ENCODE data around the gene FSD1L. TPM values are rescaled to one million over a fixed set of nuclear protein-coding genes. Genes with fewer than 3 reads are reported as not detected.

FSD1L gene
- polyA plus RNA-seq, 1 donor (not counting 4 experiments of a cell fraction or from before 2014, with no cell fraction given), result 5.2 TPM

- no peak overlapping the region for H3K4me3 ChIP-seq (ENCODE audit: control insufficient read depth in 2 of 3, extremely low read depth in 1 of 3, insufficient read depth in 2 of 3, low read depth in 1 of 3, low read length in 3 of 3)
- no peaks in the 10 kb centered on the region for H3K9me1 ChIP-seq (ENCODE audit: control insufficient read depth, extremely low read depth, insufficient read depth, low read length)
- no peak overlapping the region for H3K27ac ChIP-seq (ENCODE audit: control insufficient read depth, insufficient read depth, low read length)
- TF ChIP-seq EZH2 (IDR thresholded peaks at IDR 0.05; ENCODE audit: low read length) (no peak), CTCF (optimal IDR thresholded peaks at IDR 0.05 in 1 of 3, IDR thresholded peaks at IDR 0.05 in 1 of 3, conservative IDR thresholded peaks at IDR 0.05 in 1 of 3; ENCODE audit: extremely low read depth in 1 of 3, insufficient read depth in 2 of 3, low read length in 3 of 3) (no peak)
- H3K79me2 ChIP-seq (ENCODE audit: control insufficient read depth, insufficient read depth, low read length), result no peaks in the 10 kb centered on the region
- H3K4me2 ChIP-seq (ENCODE audit: control insufficient read depth, extremely low read depth, insufficient read depth, low read depth, low read length), result no peak overlapping the region
- H3K9me3 ChIP-seq (ENCODE audit: control insufficient read depth, low read depth, low read length), result no peaks in the 10 kb centered on the region
- FAIRE-seq (no peak), DNase-seq (ENCODE audit: low read depth, low spot score) (no peak)
- dilution Hi-C loops (cut with MboI; ENCODE audit: extremely low pct_ligation_motif_present, low sequenced_read_pairs), result no loop called here
- H3K4me1 ChIP-seq (ENCODE audit: control insufficient read depth, extremely low read depth, insufficient read depth, low read length), result peaks cover 3% of the 10 kb centered on the region
- no peaks in the 10 kb centered on the region for H4K20me1 ChIP-seq (ENCODE audit: control insufficient read depth, extremely low read depth, insufficient read depth, low read length)
- no peak overlapping the region for H3K9ac ChIP-seq (ENCODE audit: control insufficient read depth, extremely low read depth, insufficient read depth, low read length)
- H3K36me3 ChIP-seq (ENCODE audit: control insufficient read depth in 2 of 2, extremely low read depth in 1 of 2, insufficient read depth in 2 of 2, low read length in 2 of 2), result no peaks in the 10 kb centered on the region
- H2AFZ ChIP-seq (ENCODE audit: control insufficient read depth, low read length), result no peak overlapping the region
- H3K27me3 ChIP-seq (ENCODE audit: control insufficient read depth, extremely low read depth, insufficient read depth, low read length), result no peaks in the 10 kb centered on the region
These were observed 4.7 kb upstream of the FSD1L start for GRCh38 chr9:105443121-105443520.

GRCh38 chr9:105444130-105444529, 3.7 kb upstream of the FSD1L start:
- no peak for DNase-seq (ENCODE audit: low read depth, low spot score)

More at GRCh38 chr9:105444130-105444529, 3.7 kb upstream of the FSD1L start:
- Histone ChIP-seq H3K27me3 (ENCODE audit: control insufficient read depth, extremely low read depth, insufficient read depth, low read length) (no peaks in the 10 kb centered on the region), H3K4me3 (ENCODE audit: control insufficient read depth in 2 of 3, extremely low read depth in 1 of 3, insufficient read depth in 2 of 3, low read depth in 1 of 3, low read length in 3 of 3) (no peak overlapping the region), H3K79me2 (ENCODE audit: control insufficient read depth, insufficient read depth, low read length) (peaks cover 9% of the 10 kb centered on the region), H4K20me1 (ENCODE audit: control insufficient read depth, extremely low read depth, insufficient read depth, low read length) (no peaks in the 10 kb centered on the region), H2AFZ (ENCODE audit: control insufficient read depth, low read length) (peak overlapping the region; percentile 17), H3K27ac (ENCODE audit: control insufficient read depth, insufficient read depth, low read length) (no peak overlapping the region), H3K9ac (ENCODE audit: control insufficient read depth, extremely low read depth, insufficient read depth, low read length) (no peak overlapping the region), H3K36me3 (ENCODE audit: control insufficient read depth in 2 of 2, extremely low read depth in 1 of 2, insufficient read depth in 2 of 2, low read length in 2 of 2) (no peaks in the 10 kb centered on the region), H3K9me1 (ENCODE audit: control insufficient read depth, extremely low read depth, insufficient read depth, low read length) (no peaks in the 10 kb centered on the region), H3K4me1 (ENCODE audit: control insufficient read depth, extremely low read depth, insufficient read depth, low read length) (peaks cover 7% of the 10 kb centered on the region), H3K9me3 (ENCODE audit: control insufficient read depth, low read depth, low read length) (no peaks in the 10 kb centered on the region), H3K4me2 (ENCODE audit: control insufficient read depth, extremely low read depth, insufficient read depth, low read depth, low read length) (peak overlapping the region; percentile 11)
- FAIRE-seq, result no peak
- dilution Hi-C loops (cut with MboI; ENCODE audit: extremely low pct_ligation_motif_present, low sequenced_read_pairs), result no loop called here
- TF ChIP-seq CTCF (optimal IDR thresholded peaks at IDR 0.05 in 1 of 3, IDR thresholded peaks at IDR 0.05 in 1 of 3, conservative IDR thresholded peaks at IDR 0.05 in 1 of 3; ENCODE audit: extremely low read depth in 1 of 3, insufficient read depth in 2 of 3, low read length in 3 of 3) (no peak), EZH2 (IDR thresholded peaks at IDR 0.05; ENCODE audit: low read length) (no peak)
